SK-N-MC (cell line): ENCODE data around the gene MPRIP.

Experiments
- EZH2 ChIP-seq: fragments of 200-600 bp; sonication (generic); IDR thresholded peaks from one replicate; pipeline ENCODE4 v1.6.1; 2017; ENCODE audit warnings: antibody characterized with exemption
- FOXP2 ChIP-seq: optimal IDR thresholded peaks from 2 replicates; pipeline ENCODE3; 2011; ENCODE audit warnings: mild to moderate bottlenecking, moderate library complexity; ENCODE audit not compliant: insufficient read depth; ENCODE audit errors: extremely low read length, control extremely low read depth
- POLR2AphosphoS5 ChIP-seq: IDR thresholded peaks from 2 replicates; pipeline ENCODE4 v1.6.1; 2012; ENCODE audit warnings: mild to moderate bottlenecking, low read depth, low read length, borderline replicate concordance

GRCh38 chr17:17171186-17171585, 128.9 kb downstream of the MPRIP start:
- TF ChIP-seq EZH2 (no peak), FOXP2 (no peak), POLR2AphosphoS5 (no peak)
